Skeletal muscle cell (primary cell): Measurements from ENCODE around the gene OR2L5.

Experiments used
- DNase-seq: peaks from one replicate; pipeline ENCODE4 v3.0.0-alpha.2; 2010; ENCODE audit warnings: low read depth
- H3K4me3 ChIP-seq: 2 replicates; pipeline ENCODE4 v1.5.1; 2011; ENCODE audit warnings: low read depth, mild to moderate bottlenecking, control low read depth, low read length, moderate library complexity

Gene OR2L5

GRCh38 chr1:248013229-248013710 lies at the start of gene OR2L5:
Gene OR2L5, plus strand, starts transcription at chr1:248013660. Its CDS starts 8,288 bp downstream, at chr1:248021948.
- no peak for DNase-seq
- H3K4me3 ChIP-seq = no peak within 1 kb of the TSS

GRCh38 chr1:247964933-247965332 lies 48.5 kb upstream of the OR2L5 start, which contains the start of gene OR2AK2:
Gene OR2AK2, plus strand, starts transcription at chr1:247965233. Its CDS starts 144 bp downstream, at chr1:247965377.
- no peak within 1 kb of the TSS for H3K4me3 ChIP-seq
- DNase-seq = no peak

- H3K4me3 ChIP-seq = no peak overlapping the region
- no peak for DNase-seq
These were observed 46.8 kb upstream of the OR2L5 start for GRCh38 chr1:247966532-247967204.

GRCh38 chr1:247992986-247993385 lies 20.5 kb upstream of the OR2L5 start:
- no peak for DNase-seq
- no peak overlapping the region for H3K4me3 ChIP-seq

- no peak overlapping the region for H3K4me3 ChIP-seq
- DNase-seq = no peak
These were observed 14.6 kb upstream of the OR2L5 start for GRCh38 chr1:247998811-247999210.

- no peak overlapping the region for H3K4me3 ChIP-seq
- DNase-seq = no peak
These were observed 13.3 kb upstream of the OR2L5 start for GRCh38 chr1:248000169-248000568.

- no peak for DNase-seq
- no peak overlapping the region for H3K4me3 ChIP-seq
These were observed 5.7 kb upstream of the OR2L5 start for GRCh38 chr1:248007778-248008177.

- H3K4me3 ChIP-seq = no peak overlapping the region
- no peak for DNase-seq
These were observed 3.8 kb upstream of the OR2L5 start for GRCh38 chr1:248009681-248010080.

GRCh38 chr1:248015803-248016202 lies 2.3 kb downstream of the OR2L5 start:
- no peak for DNase-seq

GRCh38 chr1:248029770-248030169 lies 16.3 kb downstream of the OR2L5 start, which contains the start of gene OR2L2:
Gene OR2L2, plus strand, starts transcription at chr1:248030070. Its CDS starts 8,198 bp downstream, at chr1:248038268.
- no peak within 1 kb of the TSS for H3K4me3 ChIP-seq
- no peak for DNase-seq

More at GRCh38 chr1:248015803-248016202, 2.3 kb downstream of the OR2L5 start:
- H3K4me3 ChIP-seq = no peak overlapping the region

GRCh38 chr1:248045209-248045608 lies 31.7 kb downstream of the OR2L5 start:
- no peak overlapping the region for H3K4me3 ChIP-seq
- no peak for DNase-seq

- H3K4me3 ChIP-seq = no peak within 1 kb of the TSS
- no peak for DNase-seq
These were observed 33.1 kb downstream of the OR2L5 start, which contains the start of gene OR2L3 for GRCh38 chr1:248046536-248046935. Gene OR2L3, plus strand, starts transcription at chr1:248046836. Its CDS starts 13,846 bp downstream, at chr1:248060682.

- no peak for DNase-seq
- no peak overlapping the region for H3K4me3 ChIP-seq
These were observed 33.5 kb downstream of the OR2L5 start for GRCh38 chr1:248047008-248047407.

GRCh38 chr1:248054671-248055070 lies 41.2 kb downstream of the OR2L5 start:
- no peak for DNase-seq

GRCh38 chr1:248055261-248055660 lies 41.8 kb downstream of the OR2L5 start:
- H3K4me3 ChIP-seq = no peak overlapping the region
- no peak for DNase-seq

More at GRCh38 chr1:248054671-248055070, 41.2 kb downstream of the OR2L5 start:
- no peak overlapping the region for H3K4me3 ChIP-seq

GRCh38 chr1:248065071-248065470 lies 51.6 kb downstream of the OR2L5 start:
- H3K4me3 ChIP-seq = no peak overlapping the region

GRCh38 chr1:248065604-248066003 lies 52.1 kb downstream of the OR2L5 start:
- DNase-seq = no peak
- H3K4me3 ChIP-seq = no peak overlapping the region

More at GRCh38 chr1:248065071-248065470, 51.6 kb downstream of the OR2L5 start:
- DNase-seq = no peak
